Measurements from ENCODE around the gene PTPN4.

PTPN4 gene

GRCh38 chr2:119841550-119841949 lies 81.8 kb downstream of the PTPN4 start:
- peak overlapping the region in 1 of 2 donors; percentile 36 for H3K27ac Mint-ChIP-seq
- ATAC-seq (replicated peaks) (no peak), DNase-seq (no peak)
- H3K9me3 Mint-ChIP-seq, result no peaks in the 10 kb centered on the region
- H3K4me3 Mint-ChIP-seq, result no peak overlapping the region
- H3K36me3 Mint-ChIP-seq (ENCODE audit: insufficient read depth), result no peaks in the 10 kb centered on the region
- peaks cover 28 to 49% of the 10 kb centered on the region in 2 donors for H3K4me1 Mint-ChIP-seq (ENCODE audit: low read depth in 2 of 2)
- H3K27me3 Mint-ChIP-seq, result no peaks in the 10 kb centered on the region

DNA sequence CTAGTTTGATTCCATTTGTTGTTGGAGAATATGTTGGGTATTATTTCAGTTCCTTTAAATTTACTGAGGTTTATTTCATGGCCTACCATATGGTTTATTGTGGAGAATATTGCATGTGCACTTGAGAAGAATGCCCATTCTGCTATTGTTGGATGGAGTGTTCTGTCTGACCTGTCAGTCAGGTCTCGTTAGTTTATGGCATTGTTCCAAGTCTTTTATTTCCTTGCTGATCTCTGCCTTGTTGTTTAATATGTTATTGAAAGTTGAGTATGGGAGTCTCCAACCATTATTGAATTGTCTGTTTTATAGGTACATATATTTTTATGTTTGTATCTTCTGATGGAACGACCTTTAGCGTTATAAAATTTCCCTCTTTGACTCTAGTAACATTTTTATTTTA lies 86.3 kb downstream of the PTPN4 start:
- peak overlapping the region in 1 of 2 donors; percentile 87 for H3K27ac Mint-ChIP-seq

DNA sequence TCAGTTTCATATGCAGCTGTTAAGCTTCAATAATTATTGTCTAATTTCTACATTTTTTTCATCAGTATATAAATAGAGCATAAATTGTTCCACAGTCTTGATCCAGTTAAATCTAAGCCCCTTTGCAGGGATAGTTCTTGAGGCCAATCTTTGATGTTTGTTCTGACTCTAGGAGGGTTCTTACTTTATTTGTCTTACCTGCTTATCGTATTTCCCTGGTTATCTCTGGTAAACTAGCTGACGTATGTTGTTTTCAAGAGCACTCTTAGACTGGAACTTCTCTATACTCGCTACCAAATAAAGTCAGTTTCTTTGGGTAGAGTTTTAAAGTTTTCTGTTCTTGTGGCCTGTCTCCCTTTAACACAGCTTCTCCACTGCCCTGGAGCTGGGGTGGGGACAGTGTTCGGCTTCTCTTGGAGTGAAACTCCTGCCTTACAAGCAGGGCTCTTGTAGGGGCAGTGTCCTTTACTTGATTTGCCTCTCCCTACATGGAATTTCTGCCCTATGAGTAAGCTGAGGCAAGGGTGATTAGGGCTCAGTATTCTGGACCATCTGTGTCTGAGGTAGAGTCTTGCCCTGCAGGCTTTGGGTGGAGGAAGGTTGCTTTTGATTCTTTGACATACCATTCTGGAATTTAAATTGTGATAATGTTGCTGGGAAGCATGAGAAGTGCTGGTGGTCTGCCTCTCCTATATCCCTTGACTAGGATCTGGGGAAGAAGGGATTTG lies 90.3 kb downstream of the PTPN4 start:
- Mint-ChIP-seq H3K27me3 (no peaks in the 10 kb centered on the region), H3K9me3 (peaks cover 5 to 8% of the 10 kb centered on the region in 2 donors), H3K4me1 (ENCODE audit: low read depth in 2 of 2) (peaks cover 29 to 54% of the 10 kb centered on the region in 2 donors), H3K27ac (peak overlapping the region; percentile 22 to 57), H3K36me3 (ENCODE audit: insufficient read depth) (peaks cover 7% of the 10 kb centered on the region), H3K4me3 (no peak overlapping the region)
- DNase-seq (no peak), ATAC-seq (replicated peaks) (no peak)

More for the DNA sequence above, 86.3 kb downstream of the PTPN4 start:
- peaks cover 29 to 53% of the 10 kb centered on the region in 2 donors for H3K4me1 Mint-ChIP-seq (ENCODE audit: low read depth in 2 of 2)
- ATAC-seq (replicated peaks), result no peak
- no peak for DNase-seq
- H3K9me3 Mint-ChIP-seq, result no peaks in the 10 kb centered on the region
- H3K36me3 Mint-ChIP-seq (ENCODE audit: insufficient read depth), result peaks cover 4% of the 10 kb centered on the region
- H3K27me3 Mint-ChIP-seq, result no peaks in the 10 kb centered on the region
- peak overlapping the region in 1 of 2 donors; percentile 12 for H3K4me3 Mint-ChIP-seq

DNA sequence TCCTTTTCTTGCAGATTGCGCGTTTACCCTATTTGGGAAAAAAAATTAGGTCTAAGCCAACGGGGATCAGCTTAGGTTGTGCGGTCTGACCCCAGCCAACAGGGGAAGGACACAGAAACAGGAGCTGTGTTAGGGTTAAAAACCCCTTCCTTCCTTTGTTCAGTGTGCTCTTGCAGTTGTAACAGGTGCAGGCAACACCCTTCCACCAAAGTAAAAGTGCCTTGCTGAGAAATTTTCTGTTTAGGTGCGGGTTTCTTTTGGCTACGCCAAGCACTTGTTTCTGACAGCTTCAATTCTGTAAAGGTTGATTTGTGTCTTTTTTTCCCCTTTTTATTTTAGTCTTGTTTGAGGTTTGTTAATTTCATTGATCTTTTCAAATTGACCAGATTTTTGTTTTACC lies 92.5 kb downstream of the PTPN4 start:
- peak overlapping the region in 1 of 2 donors; percentile 21 for H3K27ac Mint-ChIP-seq

DNA sequence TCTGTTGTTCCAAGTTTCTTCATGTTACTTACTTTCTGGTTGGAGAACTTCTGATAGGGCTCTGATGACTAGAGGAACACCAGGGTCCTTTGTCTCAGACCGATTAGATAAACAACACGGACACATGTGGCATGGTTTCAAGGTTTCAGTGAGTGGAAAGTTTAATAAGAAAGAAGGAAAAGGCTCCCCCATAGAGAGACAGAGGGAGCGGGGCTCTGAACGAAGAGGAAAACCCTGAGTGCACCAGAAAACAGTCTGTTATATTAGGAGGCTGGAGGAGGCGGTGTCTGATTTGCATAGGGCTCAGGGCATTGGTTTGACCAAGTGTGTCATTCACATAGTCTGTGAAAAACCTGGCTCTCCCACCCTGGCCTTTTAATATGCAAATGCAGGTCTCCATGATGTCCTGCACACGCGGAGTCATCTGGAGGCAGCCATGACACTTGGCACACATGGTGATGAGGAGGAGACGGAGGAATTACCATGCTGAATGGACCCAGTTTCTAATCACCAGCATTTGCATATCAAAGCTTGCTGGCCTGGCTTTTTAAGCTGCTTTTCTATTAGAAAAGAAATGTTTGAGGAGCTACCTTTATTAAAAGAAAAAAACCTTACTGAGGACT lies 94.2 kb downstream of the PTPN4 start:
- ATAC-seq (replicated peaks), result no peak
- Mint-ChIP-seq H3K27ac (peak overlapping the region in 1 of 2 donors; percentile 19), H3K9me3 (peaks cover 5 to 8% of the 10 kb centered on the region in 2 donors), H3K27me3 (no peaks in the 10 kb centered on the region), H3K4me3 (no peak overlapping the region), H3K36me3 (ENCODE audit: insufficient read depth) (peaks cover 4% of the 10 kb centered on the region), H3K4me1 (ENCODE audit: low read depth in 2 of 2) (peaks cover 32 to 60% of the 10 kb centered on the region in 2 donors)
- no peak for DNase-seq

More for the DNA sequence above, 92.5 kb downstream of the PTPN4 start:
- ATAC-seq (replicated peaks) (no peak), DNase-seq (no peak)
- H3K9me3 Mint-ChIP-seq, result peaks cover 5 to 8% of the 10 kb centered on the region in 2 donors
- H3K36me3 Mint-ChIP-seq (ENCODE audit: insufficient read depth), result peaks cover 7% of the 10 kb centered on the region
- H3K4me1 Mint-ChIP-seq (ENCODE audit: low read depth in 2 of 2), result peaks cover 34 to 57% of the 10 kb centered on the region in 2 donors
- no peak overlapping the region for H3K4me3 Mint-ChIP-seq
- H3K27me3 Mint-ChIP-seq, result no peaks in the 10 kb centered on the region

DNA sequence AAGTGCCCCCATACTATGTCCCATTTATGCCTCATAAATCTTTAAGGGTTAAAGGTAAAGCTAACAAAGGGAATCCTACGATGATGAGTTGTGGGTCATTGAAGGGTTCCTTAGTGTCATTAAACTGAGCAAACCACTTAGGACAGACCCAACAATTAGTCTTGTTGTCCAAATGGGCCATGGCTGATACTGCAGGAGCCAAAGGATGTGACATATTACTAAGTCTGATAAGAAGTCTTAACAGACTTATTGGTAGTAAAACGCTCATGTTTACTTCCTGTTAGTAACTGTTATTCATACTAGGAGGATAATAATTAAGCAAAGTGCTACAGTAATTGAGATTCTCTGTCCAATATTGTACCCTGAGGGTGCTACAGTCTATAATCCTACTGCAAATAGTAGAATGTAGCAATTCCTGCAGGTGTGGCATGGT lies 96.8 kb downstream of the PTPN4 start:
- ATAC-seq (replicated peaks) (no peak), DNase-seq (no peak)
- Mint-ChIP-seq H3K27ac (no peak overlapping the region), H3K4me1 (ENCODE audit: low read depth in 2 of 2) (peaks cover 21 to 61% of the 10 kb centered on the region in 2 donors), H3K27me3 (no peaks in the 10 kb centered on the region), H3K9me3 (peaks cover 5 to 8% of the 10 kb centered on the region in 2 donors), H3K36me3 (ENCODE audit: insufficient read depth) (peaks cover 4% of the 10 kb centered on the region), H3K4me3 (no peak overlapping the region)

DNA sequence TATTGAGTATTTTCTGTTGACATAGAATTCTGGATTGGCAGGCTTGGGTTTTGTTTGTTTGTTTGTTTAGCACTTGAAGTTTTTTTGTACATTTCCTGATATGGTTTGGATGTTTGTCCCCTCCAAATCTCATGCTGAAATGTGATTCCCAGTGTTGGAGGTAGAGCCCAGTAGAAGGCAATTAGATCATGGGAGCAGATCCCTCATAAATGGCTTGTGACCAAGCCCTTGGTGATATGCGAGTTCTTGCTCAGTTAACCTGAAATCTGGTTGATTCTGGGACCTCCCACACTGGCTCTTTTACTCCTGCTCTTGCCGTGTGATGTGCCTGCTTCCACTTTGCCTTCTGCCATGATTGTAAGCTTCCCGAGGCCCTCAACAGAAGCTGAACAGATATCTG lies 98.0 kb downstream of the PTPN4 start:
- no peak for DNase-seq
- Mint-ChIP-seq H3K27ac (peak overlapping the region; percentile 10 to 62), H3K36me3 (ENCODE audit: insufficient read depth) (peaks cover 4% of the 10 kb centered on the region), H3K9me3 (peaks cover 3% of the 10 kb centered on the region in 2 donors), H3K4me1 (ENCODE audit: low read depth in 2 of 2) (peaks cover 21 to 60% of the 10 kb centered on the region in 2 donors), H3K4me3 (no peak overlapping the region), H3K27me3 (no peaks in the 10 kb centered on the region)
- no peak for ATAC-seq (replicated peaks)

DNA sequence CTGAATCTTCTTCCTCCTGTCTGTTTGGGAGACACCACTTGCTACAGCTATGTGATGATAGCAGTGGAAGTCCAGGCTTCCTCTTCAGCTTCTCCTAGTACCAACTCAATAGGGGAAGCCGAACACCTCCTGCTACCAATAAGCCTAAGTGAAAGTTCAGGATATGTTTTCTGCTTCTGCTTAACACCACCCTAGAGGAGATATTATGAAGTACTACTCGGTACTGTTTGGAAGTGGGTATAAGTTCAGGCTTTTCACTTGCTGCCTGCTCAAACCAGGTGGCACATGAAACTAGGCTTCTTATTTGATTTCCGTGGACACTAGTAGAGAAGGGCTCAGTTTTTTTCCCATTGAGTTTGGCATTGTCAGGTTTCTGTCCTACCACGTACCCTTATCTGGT lies 99.8 kb downstream of the PTPN4 start:
- peaks cover 29 to 68% of the 10 kb centered on the region in 2 donors for H3K4me1 Mint-ChIP-seq (ENCODE audit: low read depth in 2 of 2)
- peaks cover 4% of the 10 kb centered on the region for H3K36me3 Mint-ChIP-seq (ENCODE audit: insufficient read depth)
- H3K9me3 Mint-ChIP-seq, result no peaks in the 10 kb centered on the region
- DNase-seq (no peak), ATAC-seq (replicated peaks) (no peak)
- no peak overlapping the region for H3K4me3 Mint-ChIP-seq
- H3K27ac Mint-ChIP-seq, result peak overlapping the region in 1 of 2 donors; percentile 10
- no peaks in the 10 kb centered on the region for H3K27me3 Mint-ChIP-seq

- ATAC-seq (replicated peaks) (no peak), DNase-seq (no peak)
- Mint-ChIP-seq H3K27ac (no peak overlapping the region), H3K4me3 (peak overlapping the region in 1 of 2 donors; percentile 5), H3K4me1 (ENCODE audit: low read depth in 2 of 2) (peaks cover 28 to 68% of the 10 kb centered on the region in 2 donors), H3K36me3 (ENCODE audit: insufficient read depth) (peaks cover 4% of the 10 kb centered on the region), H3K9me3 (no peaks in the 10 kb centered on the region), H3K27me3 (no peaks in the 10 kb centered on the region)
These were observed 101.2 kb downstream of the PTPN4 start for GRCh38 chr2:119860924-119861323.

GRCh38 chr2:119862127-119862889 lies 102.6 kb downstream of the PTPN4 start:
- Mint-ChIP-seq H3K4me3 (peak overlapping the region; percentile 27 to 45), H3K27me3 (no peaks in the 10 kb centered on the region), H3K9me3 (no peaks in the 10 kb centered on the region), H3K27ac (peak overlapping the region; percentile 20 to 86), H3K4me1 (ENCODE audit: low read depth in 2 of 2) (peaks cover 29 to 70% of the 10 kb centered on the region in 2 donors), H3K36me3 (ENCODE audit: insufficient read depth) (peaks cover 4% of the 10 kb centered on the region)
- DNase-seq (no peak), ATAC-seq (replicated peaks) (peak; percentile 81)

GRCh38 chr2:119864318-119864717 lies 104.6 kb downstream of the PTPN4 start:
- peak; percentile 39 for ATAC-seq (replicated peaks)
- Mint-ChIP-seq H3K27ac (peak overlapping the region; percentile 82 to 90), H3K9me3 (no peaks in the 10 kb centered on the region), H3K4me1 (ENCODE audit: low read depth in 2 of 2) (peaks cover 38 to 68% of the 10 kb centered on the region in 2 donors), H3K27me3 (no peaks in the 10 kb centered on the region), H3K4me3 (peak overlapping the region in 1 of 2 donors; percentile 27), H3K36me3 (ENCODE audit: insufficient read depth) (peaks cover 4% of the 10 kb centered on the region)
- DNase-seq, result no peak

DNA sequence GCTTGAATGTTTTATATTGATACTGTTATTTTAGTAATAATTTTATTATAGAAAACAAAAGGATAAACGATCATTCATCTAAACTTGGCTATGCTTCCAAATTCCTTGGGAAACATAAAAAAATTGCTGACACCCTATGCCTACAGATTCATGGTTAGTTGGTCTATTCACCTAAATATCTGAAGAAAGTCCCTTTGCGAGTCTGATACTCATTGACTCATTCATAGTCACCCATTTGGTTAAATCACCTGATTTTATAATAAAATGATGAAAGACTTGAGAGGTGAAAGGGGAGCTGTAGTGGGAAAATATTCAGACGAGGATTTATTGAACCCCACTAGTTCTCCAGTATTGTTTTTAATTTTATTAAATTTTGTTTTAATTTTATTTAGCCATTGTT lies 112.0 kb downstream of the PTPN4 start:
- DNase-seq (no peak), ATAC-seq (replicated peaks) (no peak)
- Mint-ChIP-seq H3K4me3 (no peak overlapping the region), H3K27ac (no peak overlapping the region), H3K27me3 (no peaks in the 10 kb centered on the region), H3K36me3 (ENCODE audit: insufficient read depth) (no peaks in the 10 kb centered on the region), H3K9me3 (no peaks in the 10 kb centered on the region), H3K4me1 (ENCODE audit: low read depth in 2 of 2) (peaks cover 41 to 72% of the 10 kb centered on the region in 2 donors)
